Heart left ventricle (tissue), 16 donors: ENCODE measurements around the gene P3H3. TPM values are rescaled to one million over a fixed set of nuclear protein-coding genes. Genes with fewer than 3 reads are reported as not detected.

ENCODE experiments used
- ATAC-seq, 4 donors: fragments of 200-7000 bp; cut with Tn5 transposase; one replicate each; pipeline ENCODE4 v1.9.1; 2020 to 2022; ENCODE audit warnings: moderate library complexity in 4 of 4, mild to moderate bottlenecking in 3 of 4, moderate number of reproducible peaks in 1 of 4
- DNase-seq, 5 donors: peaks; one replicate each; pipeline ENCODE4 v3.0.0-alpha.2; 2020
- H3K27ac ChIP-seq, 12 donors: fragments of 200-600 bp; sonication (generic) in 4 of 12; one replicate each; pipeline versions ENCODE4 v1.5.0 to v1.8.0; 2016 to 2022; ENCODE audit warnings: mild to moderate bottlenecking in 2 of 12
- H3K27me3 ChIP-seq, 9 donors: fragments of 200-600 bp; sonication (generic) in 2 of 9; one replicate each; pipeline versions ENCODE4 v1.5.1 to v1.8.0; 2016 to 2022; ENCODE audit warnings: mild to moderate bottlenecking in 3 of 9
- H3K36me3 ChIP-seq, 9 donors: fragments of 200-600 bp; sonication (generic) in 2 of 9; one replicate each; pipeline versions ENCODE4 v1.5.0 to v1.8.0; 2018 to 2022; ENCODE audit warnings: mild to moderate bottlenecking in 2 of 9
- H3K4me1 ChIP-seq, 12 donors: fragments of 200-600 bp; sonication (generic) in 4 of 12; one replicate each; pipeline versions ENCODE4 v1.5.0 to v1.8.0; 2016 to 2022; ENCODE audit warnings: mild to moderate bottlenecking in 3 of 12
- H3K4me3 ChIP-seq, 12 donors: fragments of 200-600 bp; sonication (generic) in 4 of 12; one replicate each; pipeline versions ENCODE4 v1.5.0 to v1.8.0; 2017 to 2022; ENCODE audit warnings: mild to moderate bottlenecking in 9 of 12, moderate library complexity in 4 of 12
- H3K9me3 ChIP-seq, 12 donors: fragments of 200-600 bp; sonication (generic) in 4 of 12; one replicate each; pipeline versions ENCODE4 v1.5.0 to v1.8.0; 2016 to 2022; ENCODE audit warnings: mild to moderate bottlenecking in 1 of 12
- POLR2A ChIP-seq, 2 donors: fragments of 450-650 bp; IDR thresholded peaks; one replicate each; pipeline ENCODE4 v1.6.1; 2017; ENCODE audit warnings: antibody characterized with exemption in 2 of 2, mild to moderate bottlenecking in 2 of 2, moderate library complexity in 2 of 2
- WGBS, 4 donors: extraction: QIAGEN DNeasy Blood & Tissue Kit in 2 of 4; methylation state at CpG; one replicate each; pipeline versions ENCODE4 v1.1.5 to v1.1.7; 2013 to 2018; 5-methylcytosine and 5-hydroxymethylcytosine counted together
- intact Hi-C, 10 donors: fragments of 100-400 bp; cut with DNase I; formaldehyde crosslinking; loops; one replicate each; pipeline versions ENCODE4 v1.11.1 to v1.14.2; 2022
- polyA plus RNA-seq, 2 donors: library from polyadenylated mRNA; stranded (reverse); fragments of 200-250 nt; gene quantifications; one replicate each; pipeline ENCODE4 v1.2.3, GENCODE V29; 2013
- total RNA-seq, 9 donors: library from RNA; depleted of rRNA in 2 of 9; stranded (reverse); fragments of >200 nt in 2 of 9; fragmentation: NEBNext Ultra II Directional in 3 of 9; extraction: Animal tissue kit (Norgen Biotek cat#: 25700) in 3 of 9; gene quantifications; one replicate each; pipeline versions ENCODE4 v1.1.0 to v1.2.4, GENCODE V29; 2016 to 2023
- TF ChIP-seq, protein P1 (sequence below), 12 donors: fragments of 200-600 bp; sonication (generic) in 4 of 12; IDR thresholded peaks; one replicate each; pipeline versions ENCODE4 v1.5.0 to v1.8.0; 2018 to 2022; ENCODE audit warnings: antibody characterized with exemption in 12 of 12, mild to moderate bottlenecking in 5 of 12
- donor health status: ischemic (EF 13 %, LVEDD 7.1; RV severe dilation, severe dysfunction).
- donor health status: healthy with polysubstance abuse.
- donor health status: DM: no; HTN: yes; CAD: no.
- donor health status: DM: no; HTN: no; CAD: no.
- donor health status: ischemic (EF 25% LVEDD 6.9; RV normal size, moderate dysfunction).
- donor health status: ischemic (EF 25% LVEDD 5.7; RV mildly dilated, moderate dysfunction).
- donor health status: healthy.
- donor health status: DM: yes; HTN: yes; CAD: no.
- donor health status: ischemic (EF 35%, LVEDD 5.7; RV mildly dilated, moderate dysfunction).
- donor health status: nonischemic (EF 11% LVEDD 7.7; RV severe dilation, severe dysfunction).
- donor health status: DM: yes; HTN: yes; CAD: no.
- donor health status: PGD.
- donor health status: ischemic (EF 29% LVEDD 5.4; RV normal size, mild dysfunction).
- donor health status: nonischemic (EF 23%, LVEDD 6.1; RV moderate dilation, normal function).

The P3H3 gene
- total and polyA plus RNA-seq, 11 donors = 4.2 to 29.9 (median 16.6) TPM

DNA sequence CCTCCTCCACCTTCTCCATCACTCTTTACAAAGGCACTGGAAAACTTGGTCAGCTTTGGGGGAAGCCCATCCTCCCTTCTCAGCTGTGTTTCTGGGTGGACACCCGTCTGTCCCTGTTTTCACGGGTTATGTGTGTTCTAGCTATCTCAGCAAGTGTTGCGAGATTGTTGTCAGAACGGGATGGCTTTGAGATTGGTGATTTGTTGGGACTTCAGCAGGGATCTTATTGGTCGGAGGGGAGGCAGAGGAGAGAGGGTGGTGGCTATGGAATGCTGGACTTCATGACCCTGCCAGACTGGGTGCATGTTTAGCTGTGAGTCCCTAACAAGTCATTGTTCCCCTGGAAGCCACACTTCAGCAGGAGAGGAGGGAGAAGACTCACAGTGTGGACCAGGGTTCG, 25.8 kb downstream of the P3H3 start:
- Histone ChIP-seq H3K4me3 (no peak overlapping the region), H3K27ac (peak overlapping the region in 1 of 12 donors; percentile 84), H3K27me3 (no peaks in the 10 kb centered on the region), H3K9me3 (no peaks in the 10 kb centered on the region), H3K36me3 (peaks cover 0 to 47% (median 40%) of the 10 kb centered on the region in 9 donors), H3K4me1 (peaks cover 0 to 22% (median 14%) of the 10 kb centered on the region in 12 donors)
- WGBS, 4 donors = 73 to 79% (median 74%) methylated on average over 6 of the region's 6 CpGs
- no peak for TF ChIP-seq POLR2A (IDR thresholded peaks at IDR 0.05)
- TF ChIP-seq, protein P1, sequence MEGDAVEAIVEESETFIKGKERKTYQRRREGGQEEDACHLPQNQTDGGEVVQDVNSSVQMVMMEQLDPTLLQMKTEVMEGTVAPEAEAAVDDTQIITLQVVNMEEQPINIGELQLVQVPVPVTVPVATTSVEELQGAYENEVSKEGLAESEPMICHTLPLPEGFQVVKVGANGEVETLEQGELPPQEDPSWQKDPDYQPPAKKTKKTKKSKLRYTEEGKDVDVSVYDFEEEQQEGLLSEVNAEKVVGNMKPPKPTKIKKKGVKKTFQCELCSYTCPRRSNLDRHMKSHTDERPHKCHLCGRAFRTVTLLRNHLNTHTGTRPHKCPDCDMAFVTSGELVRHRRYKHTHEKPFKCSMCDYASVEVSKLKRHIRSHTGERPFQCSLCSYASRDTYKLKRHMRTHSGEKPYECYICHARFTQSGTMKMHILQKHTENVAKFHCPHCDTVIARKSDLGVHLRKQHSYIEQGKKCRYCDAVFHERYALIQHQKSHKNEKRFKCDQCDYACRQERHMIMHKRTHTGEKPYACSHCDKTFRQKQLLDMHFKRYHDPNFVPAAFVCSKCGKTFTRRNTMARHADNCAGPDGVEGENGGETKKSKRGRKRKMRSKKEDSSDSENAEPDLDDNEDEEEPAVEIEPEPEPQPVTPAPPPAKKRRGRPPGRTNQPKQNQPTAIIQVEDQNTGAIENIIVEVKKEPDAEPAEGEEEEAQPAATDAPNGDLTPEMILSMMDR (IDR thresholded peaks at IDR 0.05) = no peak
- intact Hi-C loops = no loop called here
- DNase-seq = no peak
- no peak for ATAC-seq

DNA sequence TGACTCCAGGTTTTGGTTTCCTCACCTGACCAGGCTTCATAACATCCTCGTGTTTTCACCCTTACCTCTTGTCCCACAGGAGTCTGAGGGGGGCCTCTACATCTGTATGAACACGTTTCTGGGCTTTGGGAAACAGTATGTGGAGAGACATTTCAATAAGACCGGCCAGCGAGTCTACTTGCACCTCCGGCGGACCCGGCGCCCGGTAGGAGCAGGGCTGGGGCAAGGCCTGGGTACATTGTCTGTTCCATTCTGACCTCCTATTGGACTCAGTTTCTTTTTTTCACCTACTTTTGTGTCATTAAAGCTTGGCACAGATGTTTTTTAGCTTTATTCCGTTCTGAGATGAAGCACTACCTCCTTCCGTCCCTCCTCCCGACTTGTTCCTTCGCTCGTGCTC, 27.1 kb downstream of the P3H3 start:
- peaks cover 0 to 22% (median 14%) of the 10 kb centered on the region in 12 donors for H3K4me1 ChIP-seq
- WGBS, 4 donors = 90 to 94% (median 90%) methylated on average over 14 of the region's 14 CpGs
- intact Hi-C loops = no loop called here
- no peak overlapping the region for H3K27ac ChIP-seq
- no peaks in the 10 kb centered on the region for H3K27me3 ChIP-seq
- DNase-seq (no peak), ATAC-seq (no peak)
- peaks cover 4 to 53% (median 50%) of the 10 kb centered on the region in 9 donors for H3K36me3 ChIP-seq
- no peaks in the 10 kb centered on the region for H3K9me3 ChIP-seq
- no peak overlapping the region for H3K4me3 ChIP-seq
- TF ChIP-seq, protein P1 (IDR thresholded peaks at IDR 0.05) = no peak
- TF ChIP-seq POLR2A (IDR thresholded peaks at IDR 0.05) = no peak

DNA sequence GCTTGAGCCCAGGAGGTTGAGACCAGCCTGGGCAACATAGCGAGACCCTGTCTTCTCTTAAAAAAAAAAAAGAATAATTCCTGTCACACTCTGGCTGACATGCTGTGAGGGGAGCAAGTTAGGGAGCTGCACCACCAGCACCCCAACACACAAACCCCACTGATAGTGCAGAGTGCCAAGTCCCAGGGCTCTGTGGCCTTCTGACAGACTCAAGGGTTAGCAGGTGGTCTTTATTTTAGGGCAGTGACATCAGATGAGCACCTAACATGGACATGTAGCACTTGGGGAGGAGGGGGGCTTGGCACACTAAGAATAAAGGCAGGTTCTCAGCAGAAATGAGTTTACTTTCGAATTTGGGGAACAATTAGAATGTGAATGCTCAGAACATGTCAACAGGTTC, 30.6 kb downstream of the P3H3 start:
- H3K27me3 ChIP-seq = no peaks in the 10 kb centered on the region
- ATAC-seq = no peak
- H3K4me1 ChIP-seq = peaks cover 0 to 6% (median 0%) of the 10 kb centered on the region in 12 donors
- peaks cover 4 to 87% (median 85%) of the 10 kb centered on the region in 9 donors for H3K36me3 ChIP-seq
- no peaks in the 10 kb centered on the region for H3K9me3 ChIP-seq
- intact Hi-C loops = no loop called here
- H3K4me3 ChIP-seq = no peak overlapping the region
- H3K27ac ChIP-seq = no peak overlapping the region
- TF ChIP-seq, protein P1 (IDR thresholded peaks at IDR 0.05) = no peak
- TF ChIP-seq POLR2A (IDR thresholded peaks at IDR 0.05) = no peak
- WGBS, 4 donors = 88 to 100% (median 95%) methylated on average over 2 of the region's 2 CpGs
- no peak for DNase-seq

DNA sequence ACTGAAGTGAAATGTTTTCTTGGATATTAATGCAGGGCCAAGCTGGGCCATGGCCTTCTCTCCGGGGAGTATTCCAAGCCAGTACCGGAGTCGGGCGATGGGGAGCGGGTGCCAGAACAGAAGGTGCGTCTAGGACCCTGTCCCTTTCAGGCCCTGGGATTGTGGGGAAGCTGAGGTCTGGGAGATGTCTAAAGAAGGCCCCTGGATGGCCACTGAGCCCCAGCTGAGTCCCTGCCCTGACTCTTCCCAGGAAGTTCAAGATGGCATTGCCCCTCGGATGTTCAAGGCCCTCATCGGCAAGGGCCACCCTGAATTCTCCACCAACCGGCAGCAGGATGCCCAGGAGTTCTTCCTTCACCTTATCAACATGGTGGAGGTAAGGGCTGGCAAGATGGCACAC, 31.9 kb downstream of the P3H3 start:
- Histone ChIP-seq H3K4me3 (no peak overlapping the region), H3K4me1 (no peaks in the 10 kb centered on the region), H3K9me3 (no peaks in the 10 kb centered on the region), H3K36me3 (peaks cover 4 to 100% (median 95%) of the 10 kb centered on the region in 9 donors), H3K27me3 (no peaks in the 10 kb centered on the region), H3K27ac (no peak overlapping the region)
- DNase-seq (peak in 1 of 5 donors; percentile 10), ATAC-seq (no peak)
- 93 to 97% (median 97%) methylated on average over 8 to 9 of the region's 9 CpGs for WGBS, 4 donors
- intact Hi-C loops = loop anchor here in 1 of 10 donors (10.0 kb wide), 1 partner anchor 105 kb away; no protein-coding TSS in a partner anchor
- TF ChIP-seq, protein P1 (IDR thresholded peaks at IDR 0.05) = no peak
- no peak for TF ChIP-seq POLR2A (IDR thresholded peaks at IDR 0.05)
